Neuronal stem cell (in vitro differentiated cells): ENCODE measurements around the gene COX11.
A peak's percentile ranks its signal among the peaks of the same experiment; 100 is the strongest.

ENCODE experiments used
- DNase-seq: peaks from one replicate; pipeline ENCODE4 v3.0.0-alpha.2; 2013; ENCODE audit warnings: low spot score
- H2AFZ ChIP-seq: one replicate; pipeline ENCODE4 v1.6.1; 2013; ENCODE audit warnings: mild to moderate bottlenecking, low read length, inconsistent platforms
- H2AK5ac ChIP-seq: 2 replicates; pipeline ENCODE4 v1.6.1; 2013; ENCODE audit warnings: low read depth, mild to moderate bottlenecking, inconsistent platforms, low read length, moderate library complexity, mixed read lengths
- H2BK120ac ChIP-seq: 2 replicates; pipeline ENCODE4 v1.6.1; 2013; ENCODE audit warnings: low read depth, mild to moderate bottlenecking, inconsistent platforms, low read length, moderate library complexity, mixed read lengths
- H2BK12ac ChIP-seq: one replicate; pipeline ENCODE4 v1.6.1; 2013; ENCODE audit warnings: low read length, inconsistent platforms
- H2BK15ac ChIP-seq: 2 replicates; pipeline ENCODE4 v1.6.1; 2013; ENCODE audit warnings: mild to moderate bottlenecking, low read length, inconsistent platforms, mixed read lengths
- H2BK5ac ChIP-seq: one replicate; pipeline ENCODE4 v1.6.1; 2013; ENCODE audit warnings: inconsistent platforms, mild to moderate bottlenecking, low read length, moderate library complexity
- H3K14ac ChIP-seq: one replicate; pipeline ENCODE4 v1.6.1; 2013; ENCODE audit warnings: low read length, inconsistent platforms
- H3K18ac ChIP-seq: 2 replicates; pipeline ENCODE4 v1.6.1; 2013; ENCODE audit warnings: low read length, inconsistent platforms
- H3K23ac ChIP-seq: 2 replicates; pipeline ENCODE4 v1.6.1; 2013; ENCODE audit warnings: low read depth, mild to moderate bottlenecking, mixed read lengths, low read length, inconsistent platforms; ENCODE audit not compliant: poor library complexity
- H3K27ac ChIP-seq: replicated peaks from 3 replicates; pipeline ENCODE4 v1.5.1; 2013; ENCODE audit warnings: low read length, inconsistent platforms
- H3K27me3 ChIP-seq, 3 experiments: 2 replicates each; pipeline ENCODE4 v1.6.1; 2013; ENCODE audit warnings: low read length in 3 of 3, mild to moderate bottlenecking in 2 of 3, inconsistent platforms in 1 of 3, low read depth in 1 of 3, mixed read lengths in 1 of 3, moderate library complexity in 1 of 3; ENCODE audit not compliant: control insufficient read depth in 3 of 3, insufficient read depth in 3 of 3
- H3K36me3 ChIP-seq, 2 donors: replicated peaks in 1 of 2; 2 replicates each; pipeline ENCODE4 v1.6.1; 2013; ENCODE audit warnings: low read length in 2 of 2; ENCODE audit not compliant: control insufficient read depth in 2 of 2, insufficient read depth in 2 of 2
- H3K4ac ChIP-seq: 2 replicates; pipeline ENCODE4 v1.6.1; 2013; ENCODE audit warnings: inconsistent platforms, mild to moderate bottlenecking, low read length, moderate library complexity
- H3K4me1 ChIP-seq, 2 donors: 1 replicate in 1 of 2; 2 replicates in 1 of 2; pipeline ENCODE4 v1.6.1; 2013; ENCODE audit warnings: low read length in 2 of 2, low read depth in 1 of 2; ENCODE audit not compliant: control insufficient read depth in 2 of 2, insufficient read depth in 1 of 2
- H3K4me2 ChIP-seq: one replicate; pipeline ENCODE4 v1.6.1; 2013; ENCODE audit warnings: mild to moderate bottlenecking, low read length, inconsistent platforms; ENCODE audit not compliant: insufficient read depth, poor library complexity, severe bottlenecking
- H3K4me3 ChIP-seq, 2 donors: 2 replicates each; pipeline ENCODE4 v1.5.1; 2013; ENCODE audit warnings: low read length in 2 of 2, mild to moderate bottlenecking in 2 of 2, inconsistent platforms in 1 of 2, moderate library complexity in 1 of 2
- H3K79me1 ChIP-seq: one replicate; pipeline ENCODE4 v1.6.1; 2013; ENCODE audit warnings: low read depth, mild to moderate bottlenecking, inconsistent platforms, low read length, moderate library complexity
- H3K9ac ChIP-seq: one replicate; pipeline ENCODE4 v1.6.1; 2013; ENCODE audit warnings: mild to moderate bottlenecking, low read depth, low read length, inconsistent platforms; ENCODE audit not compliant: poor library complexity
- H3K9me3 ChIP-seq, 2 donors: replicated peaks in 1 of 2; 2 replicates each; pipeline versions ENCODE3 to v1.6.1; 2013; ENCODE audit warnings: low read length in 2 of 2, mild to moderate bottlenecking in 2 of 2, inconsistent platforms in 1 of 2, low read depth in 1 of 2, mixed read lengths in 1 of 2, moderate library complexity in 1 of 2; ENCODE audit not compliant: control insufficient read depth in 2 of 2, insufficient read depth in 1 of 2
- H4K8ac ChIP-seq: one replicate; pipeline ENCODE4 v1.6.1; 2013; ENCODE audit warnings: low read depth, mild to moderate bottlenecking, inconsistent platforms, low read length, moderate library complexity
- H4K91ac ChIP-seq: one replicate; pipeline ENCODE4 v1.6.1; 2013; ENCODE audit warnings: low read length, low read depth, mild to moderate bottlenecking, inconsistent platforms; ENCODE audit not compliant: poor library complexity
- WGBS, 2 donors: extraction: QIAGEN DNeasy Blood & Tissue Kit; methylation state at CpG; one replicate each; pipeline ENCODE4 v1.1.7; 2013; ENCODE audit warnings: missing lambda C conversion rate in 2 of 2, mixed read lengths in 1 of 2; ENCODE audit not compliant: insufficient read length in 2 of 2, insufficient replicate concordance in 1 of 2; ENCODE audit errors: extremely low coverage in 2 of 2; 5-methylcytosine and 5-hydroxymethylcytosine counted together

The COX11 gene

DNA sequence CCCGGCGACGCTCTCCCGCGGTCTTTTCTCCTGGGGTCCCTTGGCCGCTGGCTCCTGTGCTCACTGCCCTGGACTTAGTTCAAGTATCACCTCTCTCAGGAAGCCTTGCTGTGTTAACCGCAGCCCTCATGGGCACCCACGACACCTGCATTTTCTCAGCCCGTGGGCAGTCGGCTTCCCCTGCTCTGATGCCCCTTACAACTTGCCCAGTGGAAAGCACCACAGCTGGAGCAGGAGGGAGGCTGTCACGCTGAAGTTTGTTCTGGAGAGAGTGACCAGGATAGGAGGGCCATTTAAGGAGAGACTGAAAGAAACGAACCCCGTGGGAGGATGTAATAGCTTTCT is 506 bp upstream of the COX11 start:
- H3K9me3 ChIP-seq: no peaks in the 10 kb centered on the region
- peak overlapping the region; percentile 93 for H2AFZ ChIP-seq
- H2BK12ac ChIP-seq: no peak overlapping the region
- peak overlapping the region; percentile 89 for H2BK5ac ChIP-seq
- H3K23ac ChIP-seq: peak overlapping the region; percentile 29
- no peak overlapping the region for H2AK5ac ChIP-seq
- H3K4ac ChIP-seq: no peak overlapping the region
- H3K14ac ChIP-seq: peak overlapping the region; percentile 84
- H3K4me2 ChIP-seq: peak overlapping the region; percentile 71
- H3K27ac ChIP-seq: peak overlapping the region; percentile 71
- no peak overlapping the region for H2BK15ac ChIP-seq
- H3K4me1 ChIP-seq: peaks cover 1 to 2% of the 10 kb centered on the region in 2 donors
- no peak overlapping the region for H4K8ac ChIP-seq
- peak overlapping the region; percentile 90 for H3K9ac ChIP-seq
- H3K36me3 ChIP-seq: peaks cover 1 to 27% of the 10 kb centered on the region in 2 donors
- no CpG with 5 or more reads among the region's 13 CpGs for WGBS, 2 donors
- H3K27me3 ChIP-seq: no peaks in the 10 kb centered on the region
- no peak for DNase-seq
- H2BK120ac ChIP-seq: peak overlapping the region; percentile 42
- H3K79me1 ChIP-seq: peaks cover 2% of the 10 kb centered on the region
- peak overlapping the region; percentile 96 for H3K18ac ChIP-seq
- no peak overlapping the region for H4K91ac ChIP-seq
- peak overlapping the region; percentile 86 to 88 for H3K4me3 ChIP-seq

DNA sequence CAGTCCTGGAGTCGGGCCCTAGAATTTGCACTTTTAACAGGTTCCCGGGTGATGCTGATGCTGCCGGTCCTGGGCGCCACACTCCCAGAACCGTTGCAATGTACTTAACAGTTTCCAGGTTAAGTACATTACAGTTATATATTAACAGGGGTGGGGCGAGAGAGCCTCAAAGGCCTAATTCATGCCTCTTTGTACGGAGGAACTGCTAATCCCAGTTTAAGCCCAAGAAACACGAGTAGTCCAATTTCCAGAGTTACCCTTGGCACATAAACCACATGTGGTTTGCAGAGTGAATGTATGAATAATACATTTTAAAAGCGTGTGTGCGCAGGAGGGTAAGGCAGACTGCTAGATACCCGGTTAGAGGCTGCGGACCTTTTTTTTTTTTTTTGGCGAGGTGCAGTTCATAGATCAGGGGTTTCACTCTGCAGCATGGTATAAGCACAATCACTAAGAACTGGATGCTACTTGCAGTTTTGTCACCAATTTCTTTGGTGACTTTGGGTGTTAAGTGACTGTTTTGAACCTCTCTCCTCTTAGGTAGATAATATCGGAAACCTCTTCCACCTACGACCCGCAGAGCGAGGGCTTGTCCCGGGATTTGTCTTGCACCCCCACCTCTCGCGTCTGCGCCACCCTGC is 713 bp downstream of the COX11 start:
- peaks cover 1 to 39% of the 10 kb centered on the region in 2 donors for H3K36me3 ChIP-seq
- H3K4me2 ChIP-seq: peak overlapping the region; percentile 56
- WGBS, 2 donors: no CpG with 5 or more reads among the region's 21 CpGs
- H2AFZ ChIP-seq: peak overlapping the region; percentile 93
- no peak overlapping the region for H3K4ac ChIP-seq
- peak overlapping the region; percentile 1 for H3K23ac ChIP-seq
- no peak overlapping the region for H4K91ac ChIP-seq
- no peak for DNase-seq
- H2BK12ac ChIP-seq: no peak overlapping the region
- H3K9me3 ChIP-seq: no peaks in the 10 kb centered on the region
- H2AK5ac ChIP-seq: peak overlapping the region; percentile 82
- H4K8ac ChIP-seq: no peak overlapping the region
- H2BK120ac ChIP-seq: no peak overlapping the region
- H3K18ac ChIP-seq: peak overlapping the region; percentile 69
- H3K4me1 ChIP-seq: peaks cover 1 to 2% of the 10 kb centered on the region in 2 donors
- H3K79me1 ChIP-seq: peaks cover 2% of the 10 kb centered on the region
- no peak overlapping the region for H3K14ac ChIP-seq
- peak overlapping the region; percentile 86 to 88 for H3K4me3 ChIP-seq
- no peak overlapping the region for H3K27ac ChIP-seq
- H3K27me3 ChIP-seq: no peaks in the 10 kb centered on the region
- H3K9ac ChIP-seq: peak overlapping the region; percentile 88
- peak overlapping the region; percentile 89 for H2BK5ac ChIP-seq
- H2BK15ac ChIP-seq: no peak overlapping the region

DNA sequence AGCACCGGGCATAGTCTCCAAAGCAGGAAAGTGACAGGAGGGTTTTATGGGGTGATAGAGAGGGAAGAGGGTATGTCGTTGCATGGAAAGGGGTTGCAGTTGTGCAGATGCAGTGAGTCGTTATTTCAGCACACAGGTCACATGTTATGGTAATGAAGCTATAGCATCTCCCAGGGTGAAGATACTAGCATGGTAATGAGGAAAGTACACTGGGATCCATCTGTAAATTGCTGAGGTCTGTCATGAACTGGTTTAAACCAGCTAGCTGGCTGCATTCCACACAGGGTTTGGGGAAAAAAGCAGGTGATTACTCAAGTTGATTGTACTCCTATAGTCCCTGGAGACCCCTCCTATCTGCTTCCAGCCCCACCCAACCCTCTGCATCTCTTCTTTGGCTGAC is 11.7 kb downstream of the COX11 start:
- H3K27ac ChIP-seq: no peak overlapping the region
- H3K36me3 ChIP-seq: peaks cover 21 to 89% of the 10 kb centered on the region in 2 donors
- no peak overlapping the region for H3K4me2 ChIP-seq
- H3K14ac ChIP-seq: no peak overlapping the region
- H3K27me3 ChIP-seq: no peaks in the 10 kb centered on the region
- H4K8ac ChIP-seq: no peak overlapping the region
- no peak overlapping the region for H3K18ac ChIP-seq
- no peak overlapping the region for H3K4me3 ChIP-seq
- H3K4ac ChIP-seq: no peak overlapping the region
- H3K4me1 ChIP-seq: peaks cover 0 to 4% of the 10 kb centered on the region in 2 donors
- no peak overlapping the region for H2BK5ac ChIP-seq
- no peak overlapping the region for H2BK120ac ChIP-seq
- no peaks in the 10 kb centered on the region for H3K79me1 ChIP-seq
- H3K23ac ChIP-seq: no peak overlapping the region
- H4K91ac ChIP-seq: no peak overlapping the region
- no peak overlapping the region for H2BK15ac ChIP-seq
- H3K9ac ChIP-seq: no peak overlapping the region
- H2AK5ac ChIP-seq: no peak overlapping the region
- no peak overlapping the region for H2BK12ac ChIP-seq
- no peak for DNase-seq
- WGBS, 2 donors: 100% methylated on average over 1 of the region's 3 CpGs; no CpG with 5 or more reads in 1 of the 2 donors
- H3K9me3 ChIP-seq: no peaks in the 10 kb centered on the region
- H2AFZ ChIP-seq: no peak overlapping the region

- no peak overlapping the region for H3K9ac ChIP-seq
- no peaks in the 10 kb centered on the region for H3K4me1 ChIP-seq
- no peaks in the 10 kb centered on the region for H3K79me1 ChIP-seq
- H3K14ac ChIP-seq: no peak overlapping the region
- no CpG with 5 or more reads among the region's 4 CpGs for WGBS, 2 donors
- no peak overlapping the region for H4K91ac ChIP-seq
- peaks cover 21 to 74% of the 10 kb centered on the region in 2 donors for H3K36me3 ChIP-seq
- H2BK12ac ChIP-seq: no peak overlapping the region
- H2AFZ ChIP-seq: no peak overlapping the region
- no peak overlapping the region for H2BK15ac ChIP-seq
- no peak overlapping the region for H2BK5ac ChIP-seq
- no peak for DNase-seq
- no peak overlapping the region for H4K8ac ChIP-seq
- no peak overlapping the region for H3K4ac ChIP-seq
- no peak overlapping the region for H3K23ac ChIP-seq
- no peak overlapping the region for H3K27ac ChIP-seq
- no peak overlapping the region for H3K4me2 ChIP-seq
- H3K9me3 ChIP-seq: no peaks in the 10 kb centered on the region
- H3K27me3 ChIP-seq: no peaks in the 10 kb centered on the region
- H3K4me3 ChIP-seq: no peak overlapping the region
- H2BK120ac ChIP-seq: no peak overlapping the region
- no peak overlapping the region for H2AK5ac ChIP-seq
- no peak overlapping the region for H3K18ac ChIP-seq
Measured at GRCh38 chr17:54951286-54951685, 17.2 kb downstream of the COX11 start.
